H7 (cell line): Measurements from ENCODE around the gene SH3D19. TPM values are rescaled to one million over a fixed set of nuclear protein-coding genes. Genes with fewer than 3 reads are reported as not detected.
"Not testable (repeated sequence)": the region's sequence is repeated elsewhere in the genome, so short reads cannot be mapped to it uniquely, and the experiment has no call there.

Experiments
- DNase-seq: peaks from one replicate; pipeline ENCODE4 v3.0.0; 2012
- H3K27me3 ChIP-seq: 2 replicates; pipeline ENCODE4 v1.6.0; 2011; ENCODE audit warnings: mild to moderate bottlenecking, low read length; ENCODE audit not compliant: control insufficient read depth, insufficient read depth
- H3K36me3 ChIP-seq: replicated peaks from 2 replicates; pipeline ENCODE4 v1.5.1; 2011; ENCODE audit warnings: low read length; ENCODE audit not compliant: control insufficient read depth, insufficient read depth
- H3K4me3 ChIP-seq: 2 replicates; pipeline ENCODE4 v1.5.1; 2011; ENCODE audit warnings: low read depth, mild to moderate bottlenecking, control low read depth, low read length, moderate library complexity; ENCODE audit not compliant: insufficient read depth
- total RNA-seq: library from RNA; depleted of rRNA; stranded (reverse); fragments of >200 nt; shearing (Covaris generic); gene quantifications from 2 replicates; pipeline ENCODE4 v1.2.3, GENCODE V29; 2014

Gene SH3D19
- total RNA-seq, 1 experiment from 2014 or later = 24.8 TPM

DNA sequence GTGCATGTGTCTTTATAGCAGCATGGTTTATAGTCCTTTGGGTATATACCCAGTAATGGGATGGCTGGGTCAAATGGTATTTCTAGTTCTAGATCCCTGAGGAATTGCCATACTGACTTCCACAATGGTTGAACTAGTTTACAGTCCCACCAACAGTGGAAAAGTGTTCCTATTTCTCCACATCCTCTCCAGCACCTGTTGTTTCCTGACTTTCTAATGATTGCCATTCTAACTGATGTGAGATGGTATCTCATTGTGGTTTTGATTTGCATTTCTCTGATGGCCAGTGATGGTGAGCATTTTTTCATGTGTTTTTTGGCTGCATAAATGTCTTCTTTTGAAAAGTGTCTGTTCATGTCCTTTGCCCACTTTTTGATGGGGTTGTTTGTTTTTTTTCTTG, 56.5 kb downstream of the SH3D19 start:
- not testable (repeated sequence) for H3K36me3 ChIP-seq, H3K4me3 ChIP-seq

DNA sequence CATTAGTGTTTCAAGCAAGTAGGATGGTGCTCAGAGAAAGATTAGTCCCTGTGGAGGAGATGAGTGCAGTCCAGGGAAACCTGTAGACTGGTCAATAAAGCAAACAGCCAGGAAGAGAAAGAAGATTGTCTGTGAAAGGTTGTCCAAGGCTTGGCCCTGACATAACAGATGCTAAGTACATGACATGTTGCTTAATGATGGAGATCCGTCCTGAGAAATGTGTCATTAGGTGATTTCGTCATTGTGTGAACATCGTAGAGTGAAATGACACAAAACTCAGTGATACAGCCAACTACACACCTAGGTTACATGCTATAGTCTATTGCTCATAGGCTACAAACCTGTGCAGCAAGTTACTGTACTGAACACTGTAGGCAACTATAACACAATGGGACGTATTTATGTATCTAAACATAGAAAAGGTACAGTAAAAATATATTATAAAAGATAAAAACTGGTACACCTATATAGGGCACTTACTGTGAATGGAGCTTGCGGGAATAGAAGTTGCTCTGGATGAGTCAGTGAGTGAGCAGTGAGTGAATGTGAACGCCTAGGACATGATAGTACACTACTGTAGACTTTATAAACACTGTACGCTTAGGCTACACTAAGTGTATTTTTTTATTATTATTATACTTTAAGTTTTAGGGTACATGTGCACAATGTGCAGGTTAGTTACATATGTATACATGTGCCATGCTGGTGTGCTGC, 57.4 kb downstream of the SH3D19 start:
- DNase-seq = no peak
- Histone ChIP-seq H3K27me3 (no peaks in the 10 kb centered on the region), H3K36me3 (no peaks in the 10 kb centered on the region), H3K4me3 (no peak overlapping the region)

More for the DNA sequence above, 56.5 kb downstream of the SH3D19 start:
- not testable (repeated sequence) for DNase-seq, H3K27me3 ChIP-seq

DNA sequence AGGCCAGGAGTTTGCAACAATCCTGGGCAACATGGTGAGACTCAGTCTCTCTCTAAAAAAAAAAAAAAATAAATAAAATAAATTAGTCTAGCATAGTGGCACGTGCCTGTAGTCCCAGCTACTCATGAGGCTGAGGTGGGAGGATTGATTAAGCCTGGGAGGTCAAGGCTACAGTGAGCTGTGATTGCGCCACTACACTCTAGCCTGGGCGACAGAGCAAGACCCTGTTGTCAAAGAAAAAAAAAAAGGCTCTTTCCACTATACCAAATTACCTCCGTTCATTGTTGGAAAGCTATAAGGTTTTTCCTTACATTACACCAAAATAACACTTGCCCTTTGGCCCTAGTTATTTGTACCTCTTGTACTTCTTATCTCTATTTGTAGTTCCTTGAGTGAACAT, 58.3 kb downstream of the SH3D19 start:
- no peaks in the 10 kb centered on the region for H3K27me3 ChIP-seq
- H3K36me3 ChIP-seq = no peaks in the 10 kb centered on the region
- H3K4me3 ChIP-seq = no peak overlapping the region
- DNase-seq = no peak

DNA sequence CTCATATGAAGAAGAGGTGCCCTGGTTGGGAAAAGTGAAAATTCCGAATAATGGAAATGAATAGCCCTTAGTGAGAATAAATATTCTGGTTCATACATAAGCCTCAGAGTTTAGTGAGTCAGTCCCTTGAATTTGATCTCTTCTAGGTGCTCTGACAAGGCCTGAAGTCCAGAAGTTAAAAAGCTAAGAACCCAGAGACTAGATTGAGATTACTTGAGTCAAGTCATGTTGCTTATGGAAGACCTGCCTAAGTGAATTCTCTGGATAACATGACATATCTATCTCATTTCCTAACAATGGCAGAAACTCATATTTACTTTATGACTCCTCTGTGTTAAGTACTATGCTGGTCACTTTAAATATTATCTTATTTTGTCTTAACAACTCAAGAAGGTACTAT, 58.9 kb downstream of the SH3D19 start:
- no peak for DNase-seq
- no peaks in the 10 kb centered on the region for H3K27me3 ChIP-seq
- no peak overlapping the region for H3K4me3 ChIP-seq

DNA sequence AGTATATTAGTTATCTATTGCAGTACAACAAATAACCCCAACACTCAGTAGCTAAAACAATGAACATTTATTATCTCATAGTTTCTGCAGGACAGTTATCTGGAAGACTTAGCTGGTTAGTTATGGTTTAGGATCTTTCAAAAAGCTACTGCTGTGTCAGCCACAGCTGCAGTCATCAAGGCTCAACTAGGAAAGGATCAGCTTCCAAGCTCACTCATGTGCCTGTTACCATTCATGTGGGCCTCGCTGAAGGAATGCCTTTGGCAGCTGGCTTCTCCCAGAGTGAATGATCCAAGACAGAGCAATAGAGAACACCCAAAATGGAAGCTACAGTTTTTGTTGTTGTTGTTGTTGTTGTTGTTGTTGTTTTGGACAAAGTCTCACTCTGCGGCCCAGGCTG, 62.0 kb downstream of the SH3D19 start:
- Histone ChIP-seq H3K27me3 (no peaks in the 10 kb centered on the region), H3K36me3 (no peaks in the 10 kb centered on the region), H3K4me3 (no peak overlapping the region)
- no peak for DNase-seq

More for the DNA sequence above, 58.9 kb downstream of the SH3D19 start:
- no peaks in the 10 kb centered on the region for H3K36me3 ChIP-seq

DNA sequence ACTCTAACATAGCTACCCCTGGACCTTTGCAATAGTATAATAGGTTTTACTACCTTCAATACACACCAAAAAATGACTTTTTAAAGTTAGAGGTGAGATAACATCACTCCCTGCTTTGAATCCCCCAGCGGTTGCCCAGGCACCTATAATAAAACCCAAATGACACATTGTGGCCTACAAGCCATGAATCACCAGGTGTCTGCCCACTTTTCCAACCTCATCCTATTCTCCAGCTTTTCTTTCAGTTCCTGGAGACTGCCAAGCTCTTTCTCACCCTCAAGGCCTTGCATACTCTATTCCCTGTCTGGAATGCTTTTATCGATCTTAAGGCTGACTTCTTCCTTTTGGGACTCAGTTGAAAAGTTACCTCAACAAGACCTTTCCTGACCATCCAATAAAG, 64.9 kb downstream of the SH3D19 start:
- no peaks in the 10 kb centered on the region for H3K27me3 ChIP-seq
- no peak for DNase-seq

DNA sequence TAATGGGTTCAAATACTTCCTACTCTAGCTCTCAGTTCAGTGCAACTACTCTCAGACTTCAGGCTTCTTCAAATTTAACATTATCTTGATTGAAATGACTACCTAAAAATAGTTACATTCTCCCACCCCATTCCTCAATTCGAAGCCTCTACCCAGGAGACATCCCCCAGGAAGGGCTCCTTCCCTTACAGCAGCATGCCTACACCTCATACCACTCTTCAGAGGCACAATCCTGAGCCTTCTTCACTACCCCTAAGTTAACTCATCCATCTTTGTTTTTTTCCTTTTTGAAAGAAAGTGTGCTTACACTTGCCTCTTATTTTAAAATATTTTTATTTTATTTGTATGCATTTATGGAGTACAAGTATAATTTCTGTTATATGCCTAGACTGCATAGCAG, 65.7 kb downstream of the SH3D19 start:
- H3K4me3 ChIP-seq = no peak overlapping the region
- H3K36me3 ChIP-seq = no peaks in the 10 kb centered on the region
- H3K27me3 ChIP-seq = no peaks in the 10 kb centered on the region
- no peak for DNase-seq

More for the DNA sequence above, 64.9 kb downstream of the SH3D19 start:
- no peak overlapping the region for H3K4me3 ChIP-seq
- no peaks in the 10 kb centered on the region for H3K36me3 ChIP-seq

DNA sequence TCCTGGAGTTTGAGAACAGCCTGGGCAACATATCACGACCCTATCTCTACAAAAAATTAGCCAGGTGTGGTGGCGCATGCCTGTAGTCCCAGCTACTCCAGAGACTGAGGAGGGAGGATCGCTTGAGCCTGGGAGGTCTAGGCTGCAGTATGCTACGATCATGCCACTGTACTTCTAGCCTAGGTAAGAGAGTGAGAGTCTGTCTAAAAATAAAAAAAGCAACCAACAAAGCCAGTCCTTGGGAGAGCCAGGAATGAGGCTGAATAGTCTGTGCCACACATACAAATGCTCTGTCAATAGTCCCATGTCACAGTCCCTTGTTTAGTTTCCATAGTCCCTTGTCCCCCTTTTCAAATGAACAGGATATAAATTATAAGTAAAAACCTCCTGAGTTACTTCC, 67.7 kb downstream of the SH3D19 start:
- H3K27me3 ChIP-seq = no peaks in the 10 kb centered on the region
- no peaks in the 10 kb centered on the region for H3K36me3 ChIP-seq
- DNase-seq = no peak
- H3K4me3 ChIP-seq = no peak overlapping the region

DNA sequence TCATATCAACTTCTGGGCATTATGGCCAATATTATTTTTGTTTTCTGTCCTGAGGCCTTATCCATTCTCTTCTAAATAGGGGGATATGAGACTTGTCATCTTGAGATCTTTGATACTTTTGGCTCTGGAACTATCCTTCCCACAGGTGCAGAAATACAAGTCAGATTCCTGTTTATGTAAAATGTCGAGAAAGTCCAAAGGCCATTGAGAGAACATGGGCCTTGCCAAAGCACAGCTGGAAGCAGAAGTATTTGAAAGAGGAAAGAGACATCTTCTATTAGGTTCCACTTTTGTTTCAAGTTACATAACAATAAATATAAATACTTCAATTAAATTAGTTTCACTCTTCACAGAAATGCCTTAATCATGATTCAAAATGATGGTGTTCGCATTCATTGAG, 69.3 kb downstream of the SH3D19 start:
- no peak overlapping the region for H3K4me3 ChIP-seq
- no peaks in the 10 kb centered on the region for H3K36me3 ChIP-seq
- DNase-seq = no peak
- H3K27me3 ChIP-seq = no peaks in the 10 kb centered on the region

DNA sequence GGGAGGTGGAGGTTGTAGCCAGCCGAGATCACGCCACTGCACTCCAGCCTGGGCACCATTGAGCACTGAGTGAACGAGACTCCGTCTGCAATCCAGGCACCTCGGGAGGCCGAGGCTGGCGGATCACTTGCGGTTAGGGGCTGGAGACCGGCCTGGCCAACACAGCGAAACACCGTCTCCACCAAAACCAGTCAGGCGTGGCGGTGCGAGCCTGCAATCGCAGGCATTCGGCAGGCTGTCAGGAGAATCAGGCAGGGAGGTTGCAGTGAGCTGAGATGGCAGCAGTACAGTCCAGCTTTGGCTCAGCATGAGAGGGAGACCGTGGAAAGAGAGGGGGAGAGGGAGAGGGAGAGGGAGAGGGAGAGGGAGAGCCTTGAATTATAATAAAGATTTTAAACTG, 69.7 kb downstream of the SH3D19 start:
- not testable (repeated sequence) for H3K27me3 ChIP-seq, DNase-seq, H3K4me3 ChIP-seq, H3K36me3 ChIP-seq

DNA sequence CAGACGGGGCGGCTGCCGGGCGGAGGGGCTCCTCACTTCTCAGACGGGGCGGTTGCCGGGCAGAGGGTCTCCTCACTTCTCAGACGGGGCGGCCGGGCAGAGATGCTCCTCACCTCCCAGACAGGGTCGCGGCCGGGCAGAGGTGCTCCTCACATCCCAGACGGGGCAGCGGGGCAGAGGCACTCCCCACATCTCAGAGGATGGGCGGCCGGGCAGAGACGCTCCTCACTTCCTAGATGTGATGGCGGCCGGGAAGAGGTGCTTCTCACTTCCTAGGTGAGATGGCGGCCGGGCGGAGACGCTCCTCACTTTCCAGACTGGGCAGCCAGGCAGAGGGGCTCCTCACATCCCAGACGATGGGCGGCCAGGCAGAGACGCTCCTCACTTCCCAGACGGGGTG, 70.2 kb downstream of the SH3D19 start:
- not testable (repeated sequence) for H3K36me3 ChIP-seq, H3K27me3 ChIP-seq, DNase-seq, H3K4me3 ChIP-seq

DNA sequence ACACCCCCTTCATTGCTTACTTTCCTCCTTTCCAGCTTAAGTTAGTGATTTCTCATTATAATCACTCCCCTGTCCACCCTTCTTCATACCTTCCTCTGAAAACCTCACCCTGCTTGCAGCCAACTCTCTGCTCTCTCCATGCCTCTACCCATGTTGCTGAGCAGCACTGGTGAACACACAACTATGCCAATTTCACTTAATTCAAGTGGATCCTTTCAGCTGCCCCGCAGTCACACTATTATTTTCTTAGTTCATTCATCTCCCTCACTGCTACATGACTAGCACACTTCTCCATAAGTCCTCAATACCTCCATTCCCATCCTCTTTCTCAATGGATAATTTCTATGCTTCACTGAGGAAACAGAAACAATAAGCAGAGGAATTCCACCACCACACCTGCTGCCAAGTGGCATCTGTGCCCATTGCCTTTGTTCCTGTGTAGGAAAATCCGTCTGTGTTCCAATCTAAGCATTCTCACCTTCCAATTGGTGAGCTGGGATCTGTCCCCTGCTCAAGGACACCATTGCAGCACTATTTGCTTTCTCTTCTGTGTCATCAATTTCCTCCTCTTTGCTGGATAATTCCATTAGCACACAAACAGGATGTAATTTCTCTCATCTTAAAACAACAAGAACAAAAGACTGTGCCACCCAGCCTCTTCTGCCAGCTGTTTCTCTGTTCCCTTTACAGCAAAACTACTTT, 73.7 kb downstream of the SH3D19 start:
- no peak for DNase-seq
- Histone ChIP-seq H3K4me3 (no peak overlapping the region), H3K36me3 (no peaks in the 10 kb centered on the region), H3K27me3 (no peaks in the 10 kb centered on the region)

DNA sequence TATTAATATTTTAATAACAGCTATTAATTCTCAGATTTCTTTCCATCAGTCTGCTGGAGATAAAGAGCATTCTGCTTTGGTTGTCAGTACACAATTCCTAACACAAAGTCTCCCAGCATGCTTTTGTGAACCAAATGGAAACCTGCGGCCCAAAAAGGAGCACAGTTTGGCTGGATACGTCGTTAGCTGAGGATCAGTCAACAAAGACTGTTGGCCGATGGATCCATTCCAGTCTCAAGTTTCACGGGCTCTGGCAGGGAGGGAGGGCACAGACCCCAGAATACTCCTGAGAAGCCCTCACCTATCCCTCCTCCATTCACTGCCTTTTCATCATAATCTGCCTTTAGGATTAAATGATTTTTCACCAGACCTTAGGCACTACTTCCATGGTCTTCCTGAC, 74.7 kb downstream of the SH3D19 start:
- H3K36me3 ChIP-seq = no peaks in the 10 kb centered on the region
- no peaks in the 10 kb centered on the region for H3K27me3 ChIP-seq
- DNase-seq = peak; percentile 70
- no peak overlapping the region for H3K4me3 ChIP-seq

DNA sequence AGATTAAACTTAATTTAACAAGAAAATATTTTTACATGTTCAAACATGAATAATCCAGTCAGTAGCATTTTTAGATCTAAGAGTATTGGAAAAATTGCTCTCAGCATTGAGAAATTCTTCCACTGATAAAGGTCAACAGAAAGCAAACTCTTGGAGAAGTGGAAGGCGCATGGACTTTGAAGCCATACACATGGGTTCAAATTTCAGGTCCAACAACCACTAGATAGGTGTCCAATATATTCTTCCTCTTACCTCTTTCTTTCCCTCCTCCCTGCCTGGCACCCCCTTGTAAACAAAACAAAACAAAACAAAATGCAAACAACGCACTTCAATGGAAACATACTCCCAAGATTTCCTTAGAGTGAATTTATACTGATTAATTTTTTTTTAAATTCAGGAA, 76.9 kb downstream of the SH3D19 start:
- H3K27me3 ChIP-seq = no peaks in the 10 kb centered on the region
- no peak for DNase-seq
- no peaks in the 10 kb centered on the region for H3K36me3 ChIP-seq
- H3K4me3 ChIP-seq = no peak overlapping the region

DNA sequence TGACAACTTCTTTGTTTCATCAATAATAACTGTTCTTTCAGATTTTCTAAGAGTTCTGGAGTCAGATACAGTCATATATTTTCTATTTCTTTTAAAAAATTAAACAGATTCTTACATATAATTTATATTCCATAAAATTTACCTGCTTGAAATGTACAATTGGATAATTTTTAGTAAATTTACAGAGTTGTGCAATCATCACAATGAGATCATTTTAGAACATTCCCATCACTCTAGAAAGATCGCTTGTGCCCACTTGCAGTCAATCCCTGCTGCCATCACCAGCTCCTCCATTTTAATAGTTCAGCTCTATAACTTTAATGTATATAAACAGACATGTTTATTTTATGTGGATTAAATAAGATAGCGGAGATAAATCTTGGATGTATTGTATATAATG, 78.0 kb downstream of the SH3D19 start:
- no peak for DNase-seq
- no peak overlapping the region for H3K4me3 ChIP-seq
- no peaks in the 10 kb centered on the region for H3K36me3 ChIP-seq
- H3K27me3 ChIP-seq = no peaks in the 10 kb centered on the region
